Cardiac muscle cell (in vitro differentiated cells and primary cell): ENCODE data around the gene MAPRE3. TPM values are rescaled to one million over a fixed set of nuclear protein-coding genes. Genes with fewer than 3 reads are reported as not detected.
A peak's percentile ranks its signal among the peaks of the same experiment; 100 is the strongest.

ENCODE experiments used
- DNase-seq, 2 donors: peaks; one replicate each; pipeline versions ENCODE4 v3.0.0 to v3.0.0-alpha.2; 2010 to 2017; ENCODE audit warnings: low read depth in 1 of 2, low spot score in 1 of 2
- H3K27ac ChIP-seq: fragments of 200-600 bp; sonication (generic); 2 replicates; pipeline ENCODE4 v1.5.1; 2016
- H3K27me3 ChIP-seq: fragments of 200-600 bp; sonication (generic); 2 replicates; pipeline ENCODE4 v1.6.0; 2016; ENCODE audit warnings: control low read depth
- H3K36me3 ChIP-seq: fragments of 200-600 bp; sonication (generic); 2 replicates; pipeline ENCODE4 v1.5.1; 2016; ENCODE audit warnings: control low read depth
- H3K4me1 ChIP-seq: fragments of 200-600 bp; sonication (generic); 2 replicates; pipeline ENCODE4 v1.8.1; 2017; ENCODE audit warnings: low read depth, mild to moderate bottlenecking, mixed run types
- H3K4me3 ChIP-seq: fragments of 200-600 bp; sonication (generic); 2 replicates; pipeline ENCODE4 v1.5.1; 2016; ENCODE audit warnings: mild to moderate bottlenecking
- H3K9me3 ChIP-seq: fragments of 200-600 bp; sonication (generic); 2 replicates; pipeline ENCODE4 v1.5.1; 2017; ENCODE audit warnings: low read depth, mild to moderate bottlenecking, control low read depth
- polyA plus RNA-seq: library from polyadenylated mRNA; unstranded; fragments of >200 nt; fragmentation: Nextera tagmentation; extraction: Ambion mirVana; gene quantifications from 2 replicates; pipeline ENCODE4 v1.2.1, GENCODE V29; 2016
- total RNA-seq: library from RNA; depleted of rRNA; stranded (reverse); fragments of >200 nt; gene quantifications from 2 replicates; pipeline ENCODE4 v1.2.3, GENCODE V29; 2016
- TF ChIP-seq, protein P1 (sequence below): IDR thresholded peaks from 2 replicates; pipeline ENCODE4 v1.5.1; 2012; ENCODE audit warnings: low read depth, mild to moderate bottlenecking, low read length

The MAPRE3 gene
- total and polyA plus RNA-seq, 2 experiments from 2014 or later = 143 to 212 TPM

DNA sequence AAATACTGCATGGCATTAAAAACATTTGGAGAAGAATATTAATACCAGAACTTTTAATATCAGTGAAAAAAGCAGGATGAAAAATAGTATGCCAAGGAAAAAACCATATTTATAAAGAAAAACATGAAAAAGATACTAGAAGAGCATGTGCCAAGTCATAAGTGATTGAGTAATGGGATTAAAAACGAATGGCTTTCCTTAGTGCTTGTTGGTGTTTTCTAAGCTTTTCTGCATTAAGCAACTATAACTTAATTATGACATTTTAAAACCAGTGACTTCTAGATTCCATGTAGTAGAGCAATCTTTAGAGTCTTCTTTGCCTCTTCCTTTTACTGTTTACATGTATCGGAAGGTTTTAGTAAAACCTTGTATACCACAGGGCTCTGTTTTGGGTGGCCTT is 6.6 kb downstream of the MAPRE3 start:
- Histone ChIP-seq H3K4me1 (peaks cover 76% of the 10 kb centered on the region), H3K4me3 (no peak overlapping the region), H3K9me3 (no peaks in the 10 kb centered on the region), H3K36me3 (no peaks in the 10 kb centered on the region), H3K27ac (peak overlapping the region; percentile 82), H3K27me3 (no peaks in the 10 kb centered on the region)
- TF ChIP-seq, protein P1, sequence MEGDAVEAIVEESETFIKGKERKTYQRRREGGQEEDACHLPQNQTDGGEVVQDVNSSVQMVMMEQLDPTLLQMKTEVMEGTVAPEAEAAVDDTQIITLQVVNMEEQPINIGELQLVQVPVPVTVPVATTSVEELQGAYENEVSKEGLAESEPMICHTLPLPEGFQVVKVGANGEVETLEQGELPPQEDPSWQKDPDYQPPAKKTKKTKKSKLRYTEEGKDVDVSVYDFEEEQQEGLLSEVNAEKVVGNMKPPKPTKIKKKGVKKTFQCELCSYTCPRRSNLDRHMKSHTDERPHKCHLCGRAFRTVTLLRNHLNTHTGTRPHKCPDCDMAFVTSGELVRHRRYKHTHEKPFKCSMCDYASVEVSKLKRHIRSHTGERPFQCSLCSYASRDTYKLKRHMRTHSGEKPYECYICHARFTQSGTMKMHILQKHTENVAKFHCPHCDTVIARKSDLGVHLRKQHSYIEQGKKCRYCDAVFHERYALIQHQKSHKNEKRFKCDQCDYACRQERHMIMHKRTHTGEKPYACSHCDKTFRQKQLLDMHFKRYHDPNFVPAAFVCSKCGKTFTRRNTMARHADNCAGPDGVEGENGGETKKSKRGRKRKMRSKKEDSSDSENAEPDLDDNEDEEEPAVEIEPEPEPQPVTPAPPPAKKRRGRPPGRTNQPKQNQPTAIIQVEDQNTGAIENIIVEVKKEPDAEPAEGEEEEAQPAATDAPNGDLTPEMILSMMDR = no peak
- no peak for DNase-seq

DNA sequence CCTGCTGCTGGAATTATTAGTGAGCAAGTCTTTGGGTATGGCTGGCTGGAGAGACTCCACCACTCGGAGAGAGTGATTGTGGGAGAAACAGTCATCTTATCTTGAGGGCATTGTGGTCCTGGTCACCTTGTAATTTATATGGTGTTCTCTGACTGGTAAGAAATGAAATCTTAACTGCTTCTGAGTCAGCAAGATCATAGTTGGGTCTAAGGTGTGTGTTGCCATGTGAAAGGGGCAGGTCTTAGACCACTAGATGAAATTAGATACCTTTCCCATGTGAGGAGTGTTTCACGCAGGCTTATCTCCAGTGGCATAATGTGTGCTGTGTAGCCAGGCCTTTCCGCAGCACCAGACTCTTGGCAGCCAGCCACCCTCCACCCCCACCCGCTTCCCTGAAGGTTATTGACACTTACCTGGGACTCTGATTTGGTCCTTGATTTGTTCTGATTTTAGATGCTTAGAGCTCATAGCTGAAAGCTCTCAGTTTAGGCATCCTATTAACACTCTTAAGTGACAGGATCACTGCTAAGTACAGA is 7.7 kb downstream of the MAPRE3 start:
- H3K36me3 ChIP-seq = no peaks in the 10 kb centered on the region
- no peaks in the 10 kb centered on the region for H3K9me3 ChIP-seq
- no peak overlapping the region for H3K4me3 ChIP-seq
- TF ChIP-seq, protein P1 = no peak
- DNase-seq = peak in 1 of 2 donors; percentile 64
- H3K27me3 ChIP-seq = no peaks in the 10 kb centered on the region
- peaks cover 67% of the 10 kb centered on the region for H3K4me1 ChIP-seq
- peak overlapping the region; percentile 82 for H3K27ac ChIP-seq

DNA sequence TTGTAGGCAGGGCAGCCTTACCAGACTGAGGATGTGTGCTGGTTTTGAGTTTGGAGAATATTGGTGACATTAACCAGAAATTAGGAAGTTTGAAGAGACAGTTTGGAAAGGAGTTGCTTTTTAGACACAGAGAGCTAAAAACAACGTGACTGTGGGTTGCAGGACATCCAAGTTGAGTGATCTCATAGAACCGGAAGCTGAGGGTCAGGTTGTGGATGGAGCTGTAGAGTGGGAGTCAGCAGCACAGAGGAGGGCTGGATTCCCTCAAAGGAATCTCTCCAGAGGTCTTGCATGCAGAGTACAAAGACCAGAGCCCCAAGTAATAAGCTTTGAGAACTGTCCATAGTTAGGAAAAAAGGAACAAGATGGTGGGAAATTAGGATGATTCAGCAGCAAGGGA is 9.3 kb downstream of the MAPRE3 start:
- peaks cover 56% of the 10 kb centered on the region for H3K4me1 ChIP-seq
- TF ChIP-seq, protein P1 = no peak

DNA sequence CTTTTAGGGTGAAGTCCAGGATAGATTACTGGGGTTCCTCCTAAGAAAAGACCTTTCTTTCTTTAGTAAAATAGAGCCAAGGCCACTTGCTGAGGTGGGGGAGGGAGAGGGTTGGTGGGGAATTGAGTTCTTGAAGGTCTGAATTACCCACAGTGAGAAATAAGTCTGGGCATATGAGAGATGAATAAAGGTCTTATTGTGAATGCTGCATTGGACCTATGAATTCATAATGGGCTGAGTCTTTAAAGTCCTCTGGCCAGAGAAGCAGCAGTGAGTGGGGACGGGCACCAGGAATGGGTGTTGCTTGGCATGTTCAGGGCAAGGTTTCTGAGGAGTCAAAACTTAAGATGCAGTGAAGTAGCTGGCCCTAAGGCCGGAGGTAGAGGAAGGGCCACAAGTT is 10.5 kb downstream of the MAPRE3 start:
- Histone ChIP-seq H3K27me3 (no peaks in the 10 kb centered on the region), H3K4me3 (no peak overlapping the region), H3K4me1 (peaks cover 43% of the 10 kb centered on the region), H3K9me3 (no peaks in the 10 kb centered on the region), H3K36me3 (no peaks in the 10 kb centered on the region), H3K27ac (no peak overlapping the region)
- TF ChIP-seq, protein P1 = no peak
- no peak for DNase-seq

More for the DNA sequence above, 9.3 kb downstream of the MAPRE3 start:
- Histone ChIP-seq H3K36me3 (no peaks in the 10 kb centered on the region), H3K4me3 (no peak overlapping the region), H3K27me3 (no peaks in the 10 kb centered on the region), H3K9me3 (no peaks in the 10 kb centered on the region), H3K27ac (no peak overlapping the region)
- DNase-seq = peak in 1 of 2 donors; percentile 77

DNA sequence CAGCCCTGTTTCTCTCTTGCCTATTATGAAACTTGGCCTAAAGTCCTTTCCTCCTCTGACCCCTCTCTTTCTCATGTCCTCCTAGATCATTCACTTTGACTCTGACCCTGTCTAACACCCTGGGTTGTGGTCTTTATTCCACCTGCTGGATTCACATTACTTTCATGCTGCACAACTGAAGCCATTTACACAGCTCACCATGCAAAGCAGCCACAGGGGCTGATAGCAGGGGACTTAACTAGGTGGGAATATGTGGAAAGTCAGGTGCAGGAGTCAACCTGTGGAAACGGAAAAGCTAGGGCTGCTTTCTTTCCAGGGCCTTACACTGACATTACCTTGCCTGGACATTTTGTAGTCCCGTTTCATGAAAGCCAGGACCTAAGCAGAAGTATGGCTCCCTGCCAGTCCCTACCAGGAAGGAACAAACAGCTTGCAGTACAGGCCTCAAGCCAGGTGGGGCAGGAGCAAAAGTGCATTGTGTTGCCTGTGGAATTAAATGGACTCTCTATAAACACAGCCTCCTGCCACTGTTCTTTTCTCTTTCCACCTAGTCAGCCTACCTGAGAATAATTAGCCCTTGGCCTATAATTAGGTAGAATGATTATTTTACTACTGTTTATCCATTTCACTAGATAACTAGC is 11.8 kb downstream of the MAPRE3 start:
- H3K27me3 ChIP-seq = no peaks in the 10 kb centered on the region
- H3K36me3 ChIP-seq = no peaks in the 10 kb centered on the region
- TF ChIP-seq, protein P1 = peak; percentile 40
- H3K4me3 ChIP-seq = no peak overlapping the region
- peak; percentile 64 to 83 for DNase-seq
- H3K27ac ChIP-seq = peak overlapping the region; percentile 57
- H3K9me3 ChIP-seq = no peaks in the 10 kb centered on the region
- H3K4me1 ChIP-seq = peaks cover 31% of the 10 kb centered on the region
